Raji (cell line): ENCODE data around the gene SLC16A8.

Experiments
- POLR2A ChIP-seq: IDR thresholded peaks from 2 replicates; pipeline ENCODE4 v1.6.1; 2011; ENCODE audit warnings: low read depth, low read length, control low read depth; ENCODE audit not compliant: insufficient read depth

SLC16A8 gene

GRCh38 chr22:38071421-38072321, 12.3 kb downstream of the SLC16A8 start:
- no peak for TF ChIP-seq POLR2A

GRCh38 chr22:38070250-38070921, 13.6 kb downstream of the SLC16A8 start:
- TF ChIP-seq POLR2A = no peak

- no peak for TF ChIP-seq POLR2A
Measured at GRCh38 chr22:38069372-38070249, 14.4 kb downstream of the SLC16A8 start.

- TF ChIP-seq POLR2A = no peak
Measured at GRCh38 chr22:38068641-38069371, 15.2 kb downstream of the SLC16A8 start.

GRCh38 chr22:38067761-38068360, 16.1 kb downstream of the SLC16A8 start:
- no peak for TF ChIP-seq POLR2A

- TF ChIP-seq POLR2A = no peak
Measured at GRCh38 chr22:38067028-38067415, 17.0 kb downstream of the SLC16A8 start.

- no peak for TF ChIP-seq POLR2A
Measured at GRCh38 chr22:38066381-38067027, 17.5 kb downstream of the SLC16A8 start.

- no peak for TF ChIP-seq POLR2A
Measured at GRCh38 chr22:38065539-38065938, 18.4 kb downstream of the SLC16A8 start.

GRCh38 chr22:38062791-38063190, 21.2 kb downstream of the SLC16A8 start:
- no peak for TF ChIP-seq POLR2A

GRCh38 chr22:38056969-38057891, 26.8 kb downstream of the SLC16A8 start, which contains the start of gene PICK1:
PICK1 (plus strand) TSS chr22:38057404; CDS start chr22:38057810, 406 bp downstream.
- peak; percentile 50 for TF ChIP-seq POLR2A

GRCh38 chr22:38051900-38052862, 31.8 kb downstream of the SLC16A8 start:
- TF ChIP-seq POLR2A = no peak
